Panc1 (cell line): Measurements from ENCODE around the gene SARS1.

ENCODE experiments used
- CTCF ChIP-seq: fragments of 450-650 bp; IDR thresholded peaks from 2 replicates; pipeline ENCODE4 v1.5.1; 2017; ENCODE audit warnings: mild to moderate bottlenecking
- POLR2AphosphoS5 ChIP-seq: IDR thresholded peaks from 2 replicates; pipeline ENCODE4 v1.6.1; 2012; ENCODE audit warnings: mild to moderate bottlenecking, low read depth, low read length, moderate library complexity
- REST ChIP-seq, 2 experiments: IDR thresholded peaks; 2 replicates each; pipeline ENCODE4 v1.6.1; 2011 to 2012; ENCODE audit warnings: low read depth in 2 of 2, control low read depth in 1 of 2, low read length in 1 of 2, mild to moderate bottlenecking in 1 of 2, moderate library complexity in 1 of 2; ENCODE audit not compliant: insufficient read depth in 1 of 2
- SIN3A ChIP-seq: IDR thresholded peaks from 2 replicates; pipeline ENCODE4 v1.6.1; 2012; ENCODE audit warnings: low read depth, mild to moderate bottlenecking, low read length, moderate library complexity, borderline replicate concordance; ENCODE audit not compliant: insufficient read depth
- TCF7L2 ChIP-seq: IDR thresholded peaks from 2 replicates; pipeline ENCODE4 v1.6.1; 2011; ENCODE audit warnings: mild to moderate bottlenecking, low read depth, low read length, inconsistent platforms

DNA sequence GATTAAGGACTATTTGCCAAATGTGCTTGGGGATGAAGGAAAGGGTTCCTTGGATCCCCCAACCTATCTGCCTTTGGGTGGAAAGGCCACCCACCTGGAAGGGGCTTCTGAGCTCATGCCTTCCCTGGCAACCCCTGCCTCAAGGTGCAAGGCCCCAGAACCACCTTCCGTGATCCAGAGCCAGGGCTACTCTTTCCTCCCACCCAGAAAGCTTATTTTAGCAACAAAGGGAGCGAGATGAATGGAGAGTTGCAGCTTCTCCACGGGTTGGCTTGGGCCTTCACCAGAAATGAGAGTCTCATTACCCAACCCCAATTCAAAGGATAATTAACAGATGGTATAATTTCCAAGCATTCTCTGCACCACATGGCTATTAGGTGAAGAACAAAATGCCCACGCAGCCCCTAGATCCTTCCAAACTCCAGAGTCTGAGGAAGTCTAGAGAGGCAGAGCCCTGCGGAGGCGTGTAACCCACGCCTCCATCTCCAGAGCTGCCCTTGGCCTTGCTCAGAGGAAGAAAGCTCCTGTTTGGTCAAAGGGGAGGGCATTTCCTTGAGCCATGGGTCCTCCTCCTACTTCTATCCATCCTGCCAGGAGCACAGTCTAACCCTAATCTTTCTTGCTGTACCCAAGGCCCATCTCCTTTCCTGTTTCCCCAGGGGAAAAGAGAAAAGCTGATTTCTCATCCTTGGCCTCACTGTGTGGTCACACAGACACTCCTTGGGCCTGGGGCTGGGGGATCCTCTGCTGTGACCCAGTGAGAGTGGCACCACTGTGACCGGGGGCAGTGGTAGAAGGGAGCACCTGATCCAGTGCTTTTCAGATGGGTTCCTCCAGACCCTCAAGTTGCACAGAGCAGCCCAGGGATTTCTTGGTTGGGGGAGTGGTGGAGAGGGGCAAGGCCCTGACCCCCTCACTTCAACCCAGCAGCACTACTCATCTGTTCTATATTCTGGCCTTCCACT lies 34.0 kb downstream of the SARS1 start:
- no peak for TF ChIP-seq CTCF
- TF ChIP-seq POLR2AphosphoS5: no peak
- TF ChIP-seq REST (IDR thresholded peaks at IDR 0.05; ENCODE audit: insufficient read depth in 1 of 2, low read depth in 2 of 2, low read length in 1 of 2): no peak
- no peak for TF ChIP-seq TCF7L2
- TF ChIP-seq SIN3A: no peak
